SU-DHL-6 (cell line): ENCODE measurements around the gene POLD3.

Experiments used
- H2AFZ ChIP-seq: fragments of 200-600 bp; sonication (generic); 2 replicates; pipeline ENCODE4 v1.6.1; 2014; ENCODE audit warnings: low read depth, mild to moderate bottlenecking, moderate library complexity, mixed read lengths, antibody characterized with exemption, low read length; ENCODE audit not compliant: severe bottlenecking
- H3F3A ChIP-seq: fragments of 200-600 bp; shearing (Covaris generic); 2 replicates; pipeline ENCODE4 v1.6.0; 2016; ENCODE audit warnings: antibody characterized with exemption, mild to moderate bottlenecking; ENCODE audit not compliant: insufficient read depth
- H3K27ac ChIP-seq: fragments of 200-600 bp; sonication (generic); 2 replicates; pipeline ENCODE4 v1.5.1; 2016; ENCODE audit warnings: low read depth, mild to moderate bottlenecking, low read length, moderate library complexity, mixed read lengths
- H3K27me3 ChIP-seq: fragments of 200-600 bp; sonication (generic), shearing (Covaris generic); 2 replicates; pipeline ENCODE4 v1.6.0; 2014; ENCODE audit warnings: mild to moderate bottlenecking, low read length
- H3K36me3 ChIP-seq: fragments of 200-600 bp; sonication (generic); 2 replicates; pipeline ENCODE4 v1.6.1; 2014; ENCODE audit warnings: mild to moderate bottlenecking, low read length, mixed read lengths
- H3K4me2 ChIP-seq: fragments of 300-600, 200-600 bp; shearing (Covaris generic), sonication (generic); 2 replicates; pipeline ENCODE4 v1.6.0; 2014; ENCODE audit warnings: low read length, low read depth, mild to moderate bottlenecking; ENCODE audit not compliant: poor library complexity, severe bottlenecking
- H3K4me3 ChIP-seq: fragments of 200-600 bp; sonication (generic); 2 replicates; pipeline ENCODE4 v1.5.1; 2014; ENCODE audit warnings: antibody characterized with exemption, low read length, mild to moderate bottlenecking, mixed read lengths; ENCODE audit not compliant: insufficient read depth, poor library complexity, severe bottlenecking
- H3K79me2 ChIP-seq: fragments of 200-600 bp; sonication (generic); 2 replicates; pipeline ENCODE4 v1.6.1; 2014; ENCODE audit warnings: mild to moderate bottlenecking, low read length, moderate library complexity; ENCODE audit not compliant: insufficient read depth
- H3K9ac ChIP-seq: fragments of 200-600 bp; sonication (generic); 2 replicates; pipeline ENCODE4 v1.7.0; 2014; ENCODE audit warnings: mild to moderate bottlenecking, low read length
- H3K9me2 ChIP-seq: fragments of 200-600 bp; sonication (generic); replicated peaks from 2 replicates; pipeline ENCODE4 v1.6.1; 2014; ENCODE audit warnings: low read length; ENCODE audit not compliant: insufficient read depth
- H3K9me3 ChIP-seq: fragments of 200-600 bp; sonication (generic); 2 replicates; pipeline ENCODE4 v1.6.1; 2014; ENCODE audit warnings: low read length, mixed read lengths; ENCODE audit not compliant: insufficient read depth
- H4K20me1 ChIP-seq: fragments of 200-600 bp; sonication (generic); 2 replicates; pipeline ENCODE4 v1.6.1; 2014; ENCODE audit warnings: low read depth, mild to moderate bottlenecking, antibody characterized with exemption, low read length, moderate library complexity, mixed read lengths
- EZH2phosphoT487 ChIP-seq: fragments of 200-600 bp; sonication (generic), shearing (Covaris generic); conservative IDR thresholded peaks from 2 replicates; pipeline ENCODE4 v1.6.1; 2018; ENCODE audit warnings: mild to moderate bottlenecking, antibody characterized with exemption, low read length, moderate library complexity, mixed read lengths
- TF ChIP-seq, protein P1 (sequence below): fragments of 200-600 bp; sonication (generic); IDR thresholded peaks from one replicate; pipeline ENCODE4 v1.5.1; 2017; ENCODE audit warnings: antibody characterized with exemption, mild to moderate bottlenecking, low read length, moderate library complexity; ENCODE audit not compliant: insufficient read depth, poor library complexity, severe bottlenecking

Gene POLD3

DNA sequence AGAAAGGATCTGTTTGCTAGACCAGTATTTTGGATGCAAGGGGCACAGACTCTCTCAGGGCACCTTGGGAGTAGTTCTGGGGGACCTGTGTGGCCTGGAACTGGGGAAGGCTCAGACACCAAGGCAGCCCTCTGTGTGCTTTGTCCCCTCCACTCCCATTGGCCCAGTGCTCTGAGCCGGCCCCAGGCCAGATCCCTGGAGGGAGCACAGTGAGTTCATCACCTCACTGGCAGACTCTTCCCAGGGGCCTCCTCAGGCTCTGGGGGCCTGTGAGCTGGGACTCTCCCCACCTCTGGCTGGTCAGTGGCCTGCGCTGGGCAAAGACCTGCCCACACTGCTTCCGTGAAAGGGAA, 87.1 kb downstream of the POLD3 start:
- Histone ChIP-seq H3K79me2 (no peaks in the 10 kb centered on the region), H4K20me1 (no peaks in the 10 kb centered on the region)

DNA sequence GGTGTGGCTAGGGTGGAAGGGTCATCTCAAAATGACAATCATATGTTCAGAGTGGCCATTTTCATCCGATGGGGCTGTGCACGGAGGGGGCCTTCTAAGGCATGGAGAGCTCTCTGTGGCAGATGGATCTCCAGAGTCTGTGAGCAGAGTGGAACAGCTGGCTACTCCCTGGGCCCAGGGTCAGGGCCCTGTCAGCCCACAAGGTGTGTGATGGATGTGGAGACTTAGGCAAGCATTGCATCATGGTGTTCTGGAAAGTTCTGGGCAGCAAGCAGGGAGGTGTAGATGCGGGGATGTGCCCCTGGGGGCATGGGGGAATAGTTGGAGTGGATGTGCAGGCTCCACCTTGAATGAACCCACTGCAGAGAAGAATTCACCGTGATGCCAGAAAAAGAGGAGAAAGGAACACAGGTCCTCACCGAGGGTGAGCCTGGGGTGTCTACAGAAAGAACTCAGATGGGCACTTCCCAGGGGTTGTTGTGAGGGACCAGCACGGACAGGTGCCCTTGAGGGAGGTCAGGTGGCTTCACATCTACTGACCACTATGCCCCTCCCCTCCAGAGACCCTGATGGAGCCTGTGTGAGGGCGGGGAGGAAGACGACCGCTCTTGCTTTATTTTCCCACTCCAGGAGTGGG, 87.8 kb downstream of the POLD3 start:
- Histone ChIP-seq H3K9me3 (no peaks in the 10 kb centered on the region), H3K9ac (no peak overlapping the region), H3K9me2 (no peaks in the 10 kb centered on the region), H3K4me3 (no peak overlapping the region), H3K79me2 (no peaks in the 10 kb centered on the region), H3K4me2 (no peak overlapping the region), H3K27ac (no peak overlapping the region), H2AFZ (no peak overlapping the region), H3K36me3 (no peaks in the 10 kb centered on the region), H4K20me1 (no peaks in the 10 kb centered on the region), H3F3A (no peaks in the 10 kb centered on the region), H3K27me3 (no peaks in the 10 kb centered on the region)
- TF ChIP-seq, protein P1, sequence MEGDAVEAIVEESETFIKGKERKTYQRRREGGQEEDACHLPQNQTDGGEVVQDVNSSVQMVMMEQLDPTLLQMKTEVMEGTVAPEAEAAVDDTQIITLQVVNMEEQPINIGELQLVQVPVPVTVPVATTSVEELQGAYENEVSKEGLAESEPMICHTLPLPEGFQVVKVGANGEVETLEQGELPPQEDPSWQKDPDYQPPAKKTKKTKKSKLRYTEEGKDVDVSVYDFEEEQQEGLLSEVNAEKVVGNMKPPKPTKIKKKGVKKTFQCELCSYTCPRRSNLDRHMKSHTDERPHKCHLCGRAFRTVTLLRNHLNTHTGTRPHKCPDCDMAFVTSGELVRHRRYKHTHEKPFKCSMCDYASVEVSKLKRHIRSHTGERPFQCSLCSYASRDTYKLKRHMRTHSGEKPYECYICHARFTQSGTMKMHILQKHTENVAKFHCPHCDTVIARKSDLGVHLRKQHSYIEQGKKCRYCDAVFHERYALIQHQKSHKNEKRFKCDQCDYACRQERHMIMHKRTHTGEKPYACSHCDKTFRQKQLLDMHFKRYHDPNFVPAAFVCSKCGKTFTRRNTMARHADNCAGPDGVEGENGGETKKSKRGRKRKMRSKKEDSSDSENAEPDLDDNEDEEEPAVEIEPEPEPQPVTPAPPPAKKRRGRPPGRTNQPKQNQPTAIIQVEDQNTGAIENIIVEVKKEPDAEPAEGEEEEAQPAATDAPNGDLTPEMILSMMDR, result no peak
- TF ChIP-seq EZH2phosphoT487, result no peak

More for the DNA sequence above, 87.1 kb downstream of the POLD3 start:
- no peak overlapping the region for H3K9ac ChIP-seq
- H3F3A ChIP-seq, result no peaks in the 10 kb centered on the region
- H3K9me2 ChIP-seq, result no peaks in the 10 kb centered on the region
- H3K4me2 ChIP-seq, result no peak overlapping the region
- no peaks in the 10 kb centered on the region for H3K9me3 ChIP-seq
- no peaks in the 10 kb centered on the region for H3K36me3 ChIP-seq
- TF ChIP-seq, protein P1, result no peak
- no peak for TF ChIP-seq EZH2phosphoT487
- no peak overlapping the region for H3K4me3 ChIP-seq
- H2AFZ ChIP-seq, result no peak overlapping the region
- H3K27me3 ChIP-seq, result no peaks in the 10 kb centered on the region
- H3K27ac ChIP-seq, result no peak overlapping the region

DNA sequence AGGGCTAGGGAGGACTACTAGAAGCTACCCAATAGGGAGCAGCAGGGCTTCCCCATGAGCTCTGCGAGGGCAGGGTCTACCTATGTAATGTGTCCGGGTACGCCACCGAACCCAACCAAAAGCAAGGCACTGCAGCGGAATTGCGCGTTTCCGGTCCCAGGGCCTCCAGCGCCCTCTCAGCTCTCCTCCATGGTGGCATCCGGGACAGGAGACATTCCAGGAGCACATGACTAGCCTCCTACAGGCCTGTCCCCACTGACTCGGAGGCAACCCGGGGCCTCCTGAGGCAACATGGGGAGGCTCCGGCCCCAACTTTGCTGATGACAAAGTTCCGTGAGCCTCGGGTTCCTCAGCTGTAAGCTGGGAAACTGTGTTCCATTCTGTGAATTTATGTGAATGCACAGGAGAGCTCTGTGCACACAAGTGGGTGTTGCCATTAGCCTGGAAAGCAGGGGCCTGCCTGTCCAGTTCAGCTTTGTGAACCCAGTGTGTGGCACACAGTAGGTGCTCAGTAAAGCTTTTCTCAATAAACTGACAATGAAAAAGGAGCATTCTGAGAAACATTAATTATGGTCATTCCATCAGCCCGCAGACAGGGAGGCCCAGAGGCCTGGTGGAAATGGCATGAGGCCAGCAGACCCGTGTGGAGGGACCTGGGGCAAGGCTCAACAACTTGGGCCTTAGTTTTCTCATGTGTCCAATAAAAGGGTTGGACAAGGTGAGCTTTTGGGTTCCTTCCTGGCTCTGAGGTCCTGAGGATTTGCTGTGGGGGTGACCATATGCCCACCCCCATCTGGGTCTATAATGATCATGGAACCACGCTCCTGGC, 88.5 kb downstream of the POLD3 start:
- no peaks in the 10 kb centered on the region for H3K27me3 ChIP-seq
- H3K27ac ChIP-seq, result no peak overlapping the region
- no peaks in the 10 kb centered on the region for H3K79me2 ChIP-seq
- H3K4me3 ChIP-seq, result no peak overlapping the region
- no peak overlapping the region for H3K4me2 ChIP-seq
- TF ChIP-seq, protein P1, result no peak
- TF ChIP-seq EZH2phosphoT487, result no peak
- H3K36me3 ChIP-seq, result no peaks in the 10 kb centered on the region
- no peaks in the 10 kb centered on the region for H4K20me1 ChIP-seq
- H3K9me3 ChIP-seq, result no peaks in the 10 kb centered on the region
- H3K9ac ChIP-seq, result no peak overlapping the region
- H2AFZ ChIP-seq, result no peak overlapping the region
- no peaks in the 10 kb centered on the region for H3F3A ChIP-seq
- no peaks in the 10 kb centered on the region for H3K9me2 ChIP-seq
